GM21381 (cell line): ENCODE data around the gene LIMA1.
"Not testable (repeated sequence)": the region's sequence is repeated elsewhere in the genome, so short reads cannot be mapped to it uniquely, and the experiment has no call there.

ENCODE experiments used
- ATAC-seq: cut with Tn5 transposase; IDR thresholded peaks from one replicate; pipeline ENCODE4 v1.9.1; 2021; ENCODE audit warnings: mild to moderate bottlenecking, moderate library complexity; ENCODE audit not compliant: unreplicated experiment

Gene LIMA1

GRCh38 chr12:50283229-50283923 lies at the start of gene LIMA1:
Gene LIMA1 (minus strand): TSS chr12:50283520. CDS start chr12:50248751, 34,769 bp downstream.
- ATAC-seq, result peak; percentile 94

GRCh38 chr12:50331745-50332144 lies 48.4 kb upstream of the LIMA1 start:
- no peak for ATAC-seq

GRCh38 chr12:50328664-50329063 lies 45.3 kb upstream of the LIMA1 start:
- ATAC-seq, result not testable (repeated sequence)

GRCh38 chr12:50326590-50327284 lies 43.4 kb upstream of the LIMA1 start:
- ATAC-seq, result no peak

GRCh38 chr12:50325890-50326391 lies 42.6 kb upstream of the LIMA1 start:
- no peak for ATAC-seq

- ATAC-seq, result not testable (repeated sequence)
Measured at GRCh38 chr12:50324770-50325169, 41.5 kb upstream of the LIMA1 start.

GRCh38 chr12:50324077-50324476 lies 40.8 kb upstream of the LIMA1 start:
- not testable (repeated sequence) for ATAC-seq

GRCh38 chr12:50322206-50322605 lies 38.9 kb upstream of the LIMA1 start:
- no peak for ATAC-seq

GRCh38 chr12:50317203-50317602 lies 33.9 kb upstream of the LIMA1 start:
- no peak for ATAC-seq

GRCh38 chr12:50315803-50316202 lies 32.5 kb upstream of the LIMA1 start:
- ATAC-seq, result no peak

GRCh38 chr12:50314636-50315312 lies 31.5 kb upstream of the LIMA1 start:
- ATAC-seq, result no peak

- ATAC-seq, result not testable (repeated sequence)
Measured at GRCh38 chr12:50313971-50314370, 30.7 kb upstream of the LIMA1 start.

- ATAC-seq, result no peak
Measured at GRCh38 chr12:50313256-50313931, 30.1 kb upstream of the LIMA1 start.

GRCh38 chr12:50311858-50312609 lies 28.7 kb upstream of the LIMA1 start:
- ATAC-seq, result not testable (repeated sequence)

GRCh38 chr12:50309950-50310349 lies 26.6 kb upstream of the LIMA1 start:
- no peak for ATAC-seq

GRCh38 chr12:50302686-50303085 lies 19.4 kb upstream of the LIMA1 start:
- no peak for ATAC-seq

- ATAC-seq, result no peak
Measured at GRCh38 chr12:50297996-50298395, 14.7 kb upstream of the LIMA1 start.

- ATAC-seq, result no peak
Measured at GRCh38 chr12:50297027-50297426, 13.7 kb upstream of the LIMA1 start.

- ATAC-seq, result no peak
Measured at GRCh38 chr12:50296554-50296953, 13.2 kb upstream of the LIMA1 start.

GRCh38 chr12:50291377-50291776 lies 8.1 kb upstream of the LIMA1 start:
- no peak for ATAC-seq
